GM23248 (cell line): Measurements from ENCODE around the gene NHERF1. TPM values are rescaled to one million over a fixed set of nuclear protein-coding genes. Genes with fewer than 3 reads are reported as not detected.

Experiments used
- DNase-seq: peaks from one replicate; pipeline ENCODE4 v3.0.0-alpha.2; 2015
- H2AFZ ChIP-seq: fragments of 200-600 bp; sonication (generic); 2 replicates; pipeline ENCODE4 v1.6.1; 2016; ENCODE audit warnings: antibody characterized with exemption
- H3F3A ChIP-seq: fragments of 200-600 bp; sonication (generic); 2 replicates; pipeline ENCODE4 v1.6.1; 2016; ENCODE audit warnings: mild to moderate bottlenecking, antibody characterized with exemption, mixed run types; ENCODE audit not compliant: insufficient read depth
- H3K27ac ChIP-seq: fragments of 200-600 bp; sonication (generic); 2 replicates; pipeline ENCODE4 v1.5.1; 2016; ENCODE audit warnings: mild to moderate bottlenecking
- H3K27me3 ChIP-seq: fragments of 200-600 bp; sonication (generic); replicated peaks from 2 replicates; pipeline ENCODE4 v1.6.1; 2016; ENCODE audit warnings: mild to moderate bottlenecking; ENCODE audit not compliant: insufficient read depth
- H3K36me3 ChIP-seq: fragments of 200-600 bp; sonication (generic); 2 replicates; pipeline ENCODE4 v1.6.1; 2016; ENCODE audit warnings: low read depth, mild to moderate bottlenecking
- H3K4me1 ChIP-seq: fragments of 200-600 bp; sonication (generic); 2 replicates; pipeline ENCODE4 v1.6.1; 2016; ENCODE audit warnings: mild to moderate bottlenecking; ENCODE audit not compliant: insufficient read depth
- H3K4me2 ChIP-seq: fragments of 200-600 bp; sonication (generic); one replicate; pipeline ENCODE4 v1.6.1; 2016; ENCODE audit warnings: mild to moderate bottlenecking; ENCODE audit not compliant: unreplicated experiment
- H3K4me3 ChIP-seq: fragments of 200-600 bp; sonication (generic); 2 replicates; pipeline ENCODE4 v1.5.1; 2016; ENCODE audit warnings: mild to moderate bottlenecking
- H3K79me2 ChIP-seq: fragments of 200-600 bp; sonication (generic); 2 replicates; pipeline ENCODE4 v1.6.1; 2016; ENCODE audit warnings: mild to moderate bottlenecking; ENCODE audit not compliant: insufficient read depth
- H3K9ac ChIP-seq: fragments of 200-600 bp; sonication (generic); 2 replicates; pipeline ENCODE4 v1.6.1; 2016; ENCODE audit warnings: mild to moderate bottlenecking
- H3K9me2 ChIP-seq: fragments of 200-600 bp; sonication (generic); 2 replicates; pipeline ENCODE4 v1.6.1; 2016; ENCODE audit warnings: mixed run types, mild to moderate bottlenecking, moderate library complexity; ENCODE audit not compliant: insufficient read depth
- H3K9me3 ChIP-seq: fragments of 200-600 bp; sonication (generic); one replicate; pipeline ENCODE4 v1.6.1; 2017; ENCODE audit warnings: low read depth
- H4K20me1 ChIP-seq: fragments of 200-600 bp; sonication (generic); 2 replicates; pipeline ENCODE4 v1.6.0; 2016; ENCODE audit not compliant: insufficient read depth
- EZH2 ChIP-seq: fragments of 200-600 bp; sonication (generic); IDR thresholded peaks from 2 replicates; pipeline ENCODE4 v1.6.1; 2018; ENCODE audit warnings: antibody characterized with exemption, mild to moderate bottlenecking; ENCODE audit not compliant: insufficient read depth, poor library complexity, severe bottlenecking
- EZH2phosphoT487 ChIP-seq: fragments of 200-600 bp; sonication (generic); IDR thresholded peaks from 2 replicates; pipeline ENCODE4 v1.6.1; 2018; ENCODE audit warnings: antibody characterized with exemption, moderate library complexity, mild to moderate bottlenecking, low read depth; ENCODE audit not compliant: insufficient read depth
- WGBS, 2 experiments: methylation state at CpG; one replicate each; pipeline ENCODE4 v1.1.6; 2015 to 2017; ENCODE audit warnings: low lambda C conversion rate in 2 of 2, low coverage in 1 of 2; ENCODE audit errors: missing lambda C conversion rate in 2 of 2; 5-methylcytosine and 5-hydroxymethylcytosine counted together
- in situ Hi-C: fragments of 300-500 bp; cut with MboI; formaldehyde crosslinking; loops from 2 replicates; pipeline ENCODE4 v1.15.0; 2020
- polyA plus RNA-seq: library from polyadenylated mRNA; unstranded; fragments of >200 nt; fragmentation: Nextera tagmentation; extraction: Ambion mirVana; gene quantifications from 2 replicates; pipeline ENCODE4 v1.2.1, GENCODE V29; 2016
- total RNA-seq: library from RNA; depleted of rRNA; stranded (reverse); fragments of >200 nt; shearing (Covaris generic); gene quantifications from 2 replicates; pipeline ENCODE4 v1.2.3, GENCODE V29; 2014

The NHERF1 gene
- total and polyA plus RNA-seq, 2 experiments from 2014 or later: 8.0 to 9.1 TPM

- 29 to 34% methylated on average over 3 of the region's 3 CpGs for WGBS, 2 experiments
- no peak for DNase-seq
Measured at GRCh38 chr17:74725111-74725510, 23.3 kb upstream of the NHERF1 start.

GRCh38 chr17:74728033-74728701, 20.3 kb upstream of the NHERF1 start:
- no peaks in the 10 kb centered on the region for H3K9me3 ChIP-seq
- no peak overlapping the region for H3K9ac ChIP-seq
- no peak overlapping the region for H3K4me3 ChIP-seq
- 77 to 81% methylated on average over 3 of the region's 3 CpGs for WGBS, 2 experiments
- in situ Hi-C loops: no loop called here
- no peak for TF ChIP-seq EZH2phosphoT487
- no peak for TF ChIP-seq EZH2
- H3K27me3 ChIP-seq: peaks cover 10% of the 10 kb centered on the region; the same call in 1 of the 2 replicates
- no peak overlapping the region for H3K27ac ChIP-seq
- no peaks in the 10 kb centered on the region for H4K20me1 ChIP-seq
- no peak overlapping the region for H3K4me2 ChIP-seq
- DNase-seq: no peak
- no peaks in the 10 kb centered on the region for H3K4me1 ChIP-seq
- no peak overlapping the region for H2AFZ ChIP-seq
- H3F3A ChIP-seq: 0 out of 2 replicates have a peak, but pooled peaks cover 9% of the 10 kb centered on the region
- H3K79me2 ChIP-seq: no peaks in the 10 kb centered on the region
- no peaks in the 10 kb centered on the region for H3K36me3 ChIP-seq
- H3K9me2 ChIP-seq: no peaks in the 10 kb centered on the region

More at GRCh38 chr17:74725111-74725510, 23.3 kb upstream of the NHERF1 start:
- H4K20me1 ChIP-seq: no peaks in the 10 kb centered on the region
- no peak overlapping the region for H2AFZ ChIP-seq
- H3K36me3 ChIP-seq: no peaks in the 10 kb centered on the region
- TF ChIP-seq EZH2phosphoT487 (no peak), EZH2 (no peak)
- H3K4me3 ChIP-seq: no peak overlapping the region
- H3K9me3 ChIP-seq: no peaks in the 10 kb centered on the region
- H3K27ac ChIP-seq: no peak overlapping the region
- no peaks in the 10 kb centered on the region for H3K79me2 ChIP-seq
- 0 out of 2 replicates have a peak, but pooled peaks cover 9% of the 10 kb centered on the region for H3F3A ChIP-seq
- H3K4me1 ChIP-seq: no peaks in the 10 kb centered on the region
- in situ Hi-C loops: no loop called here
- H3K27me3 ChIP-seq: peaks cover 10% of the 10 kb centered on the region; the same call in 1 of the 2 replicates
- no peaks in the 10 kb centered on the region for H3K9me2 ChIP-seq
- no peak overlapping the region for H3K4me2 ChIP-seq
- H3K9ac ChIP-seq: no peak overlapping the region

- no peak overlapping the region for H2AFZ ChIP-seq
- WGBS, 2 experiments: 58 to 68% methylated on average over 3 of the region's 3 CpGs
- H3K9ac ChIP-seq: no peak overlapping the region
- H3K9me2 ChIP-seq: no peaks in the 10 kb centered on the region
- no peaks in the 10 kb centered on the region for H3K36me3 ChIP-seq
- no peaks in the 10 kb centered on the region for H3K79me2 ChIP-seq
- DNase-seq: no peak
- no peaks in the 10 kb centered on the region for H3K9me3 ChIP-seq
- no peak overlapping the region for H3K4me2 ChIP-seq
- peaks cover 11% of the 10 kb centered on the region; the same call in 1 of the 2 replicates for H3K27me3 ChIP-seq
- H3F3A ChIP-seq: 0 out of 2 replicates have a peak, but pooled peaks cover 9% of the 10 kb centered on the region
- no peaks in the 10 kb centered on the region for H3K4me1 ChIP-seq
- in situ Hi-C loops: no loop called here
- no peak overlapping the region for H3K27ac ChIP-seq
- H3K4me3 ChIP-seq: no peak overlapping the region
- H4K20me1 ChIP-seq: no peaks in the 10 kb centered on the region
- TF ChIP-seq EZH2 (no peak), EZH2phosphoT487 (no peak)
Measured at GRCh38 chr17:74728702-74729075, 19.7 kb upstream of the NHERF1 start.

- DNase-seq: no peak
- no peak overlapping the region for H3K27ac ChIP-seq
- in situ Hi-C loops: no loop called here
- TF ChIP-seq EZH2: no peak
- TF ChIP-seq EZH2phosphoT487: no peak
- no peak overlapping the region for H3K4me3 ChIP-seq
- no peak overlapping the region for H3K4me2 ChIP-seq
- H2AFZ ChIP-seq: no peak overlapping the region
- peaks cover 11% of the 10 kb centered on the region; the same call in 1 of the 2 replicates for H3K27me3 ChIP-seq
- no peaks in the 10 kb centered on the region for H3K79me2 ChIP-seq
- H4K20me1 ChIP-seq: no peaks in the 10 kb centered on the region
- WGBS, 2 experiments: 53 to 61% methylated on average over 5 of the region's 5 CpGs
- no peaks in the 10 kb centered on the region for H3K9me3 ChIP-seq
- H3K9me2 ChIP-seq: no peaks in the 10 kb centered on the region
- H3K9ac ChIP-seq: no peak overlapping the region
- H3F3A ChIP-seq: 0 out of 2 replicates have a peak, but pooled peaks cover 9% of the 10 kb centered on the region
- H3K36me3 ChIP-seq: no peaks in the 10 kb centered on the region
- H3K4me1 ChIP-seq: no peaks in the 10 kb centered on the region
Measured at GRCh38 chr17:74729368-74729767, 19.1 kb upstream of the NHERF1 start.
